ENCODE data around the gene SOX9.

The SOX9 gene

DNA sequence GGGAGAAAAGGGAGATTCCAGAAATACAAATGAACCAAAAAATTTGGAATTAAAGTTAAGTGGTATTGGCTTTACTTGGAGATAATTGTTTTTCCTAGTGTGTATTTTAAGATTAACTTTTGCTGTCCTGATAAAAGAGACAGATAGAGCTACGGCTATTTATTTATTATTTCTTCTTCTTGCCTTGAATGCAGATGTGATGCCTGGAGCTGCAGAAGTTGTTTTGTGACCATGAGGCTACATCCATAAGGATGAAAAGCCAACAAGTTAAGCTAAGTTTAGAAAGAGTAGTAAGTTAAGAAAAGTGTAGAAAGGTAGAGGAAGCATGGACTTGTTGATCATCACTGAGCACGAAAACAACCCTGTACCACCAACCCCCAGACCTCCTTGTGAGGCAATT is 41.7 kb downstream of the SOX9 start:
- DNase-seq (ENCODE audit: low read depth in 2 of 2), result no peak

DNA sequence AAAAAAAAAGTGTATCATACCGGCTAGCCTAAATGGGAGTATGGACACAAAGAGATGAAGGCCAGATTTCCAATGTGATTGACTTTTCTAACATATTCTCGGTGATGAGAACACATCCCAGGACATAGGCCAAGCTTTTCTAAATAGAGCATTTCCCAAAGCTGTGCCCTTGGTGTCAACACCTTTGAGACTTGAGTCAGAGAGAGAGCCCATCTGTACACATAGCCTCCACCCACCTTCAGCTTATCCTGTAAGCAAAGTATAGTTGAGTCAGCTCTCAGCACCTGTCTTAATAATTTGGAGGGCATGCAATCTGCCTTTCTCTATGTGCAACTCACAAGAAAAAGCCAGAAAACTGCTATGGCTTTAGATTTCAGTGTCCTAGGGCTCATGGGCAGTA is 42.7 kb downstream of the SOX9 start:
- DNase-seq (ENCODE audit: low read depth in 2 of 2), result no peak

DNA sequence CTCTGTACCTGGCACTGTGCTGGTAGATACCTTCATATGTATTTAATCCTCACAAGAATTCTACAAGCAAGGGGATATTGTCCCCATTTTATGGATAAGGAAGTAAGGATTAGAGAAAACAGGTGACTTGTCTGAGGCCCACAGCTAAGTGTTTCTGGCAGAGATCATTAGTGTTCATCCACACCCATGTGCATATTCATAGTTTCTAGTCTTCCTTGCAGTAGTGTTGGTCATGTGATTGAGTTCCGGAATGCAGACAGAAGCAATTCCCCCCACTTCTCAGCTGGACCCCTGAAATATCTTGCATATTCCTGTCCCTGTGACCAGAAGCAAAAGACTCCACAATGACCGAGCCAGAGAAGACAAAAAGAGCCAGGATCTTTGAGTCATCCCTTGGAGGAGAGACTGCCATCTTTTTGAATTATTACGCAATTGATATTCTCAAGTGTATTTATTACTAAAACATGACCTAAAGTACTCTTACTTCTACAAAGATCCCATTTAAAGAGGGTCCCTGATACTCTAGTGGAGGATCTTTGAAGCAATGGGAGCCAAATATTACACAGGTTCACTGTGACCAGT is 43.4 kb downstream of the SOX9 start:
- DNase-seq (ENCODE audit: low read depth in 2 of 2), result no peak

DNA sequence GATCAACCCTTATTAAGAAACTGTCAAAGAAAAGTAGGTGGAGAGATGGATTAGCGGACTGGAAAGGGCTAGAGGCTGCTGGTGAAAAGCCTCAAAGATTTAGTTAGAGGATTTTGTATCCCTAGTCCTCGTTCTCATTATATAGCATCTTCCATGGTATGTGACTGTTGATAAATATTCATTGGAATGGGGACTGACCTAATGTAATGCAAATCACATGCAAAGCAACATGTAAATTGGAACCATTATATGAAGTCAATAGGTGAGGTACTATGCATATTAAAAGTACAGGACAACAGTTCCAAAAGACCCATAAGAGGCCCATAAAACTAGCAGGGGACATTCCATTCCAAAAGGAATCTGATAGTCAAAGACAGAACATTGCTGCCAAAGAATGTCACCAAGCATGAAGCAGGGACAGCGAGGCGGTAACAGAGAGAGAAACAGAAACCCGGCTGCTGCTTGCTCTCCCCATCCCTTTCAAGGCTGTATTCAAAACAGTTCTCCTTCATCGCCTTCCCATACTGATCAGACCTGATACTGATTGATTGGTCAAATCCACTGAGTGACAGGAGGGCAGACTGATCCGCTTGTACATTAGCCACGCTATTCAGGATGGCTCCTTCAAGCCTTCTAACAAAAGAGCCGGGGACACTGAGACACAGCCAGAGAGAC is 44.5 kb downstream of the SOX9 start:
- DNase-seq (ENCODE audit: low read depth in 2 of 2), result no peak

DNA sequence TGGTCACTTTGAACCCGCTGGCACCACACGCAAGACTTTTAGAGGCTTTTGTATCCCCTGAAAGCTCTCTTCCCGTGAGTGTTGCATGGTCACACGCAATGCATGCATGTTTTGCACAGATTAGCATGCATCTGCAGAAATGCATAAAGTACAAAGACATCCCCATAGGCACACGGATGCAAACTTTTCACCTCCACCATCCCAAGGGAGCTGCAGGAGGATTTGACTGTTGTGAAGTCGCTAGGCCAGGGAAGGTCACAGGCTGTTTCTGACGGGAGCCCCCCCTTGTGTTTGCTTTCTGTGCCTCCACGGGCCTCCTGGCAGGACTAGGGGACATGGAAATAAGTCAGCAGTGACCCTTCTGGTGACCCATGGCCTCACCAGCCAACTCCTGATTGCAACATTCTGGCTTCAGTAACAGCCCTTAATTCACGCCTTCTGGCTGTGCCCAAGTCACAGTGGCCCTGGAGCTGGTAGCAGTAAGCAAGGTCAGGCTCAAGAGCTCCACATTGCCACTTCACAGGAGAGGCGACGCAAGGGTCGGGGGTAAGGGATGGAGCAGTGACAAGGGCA is 45.1 kb downstream of the SOX9 start:
- DNase-seq (ENCODE audit: low read depth in 2 of 2), result no peak

DNA sequence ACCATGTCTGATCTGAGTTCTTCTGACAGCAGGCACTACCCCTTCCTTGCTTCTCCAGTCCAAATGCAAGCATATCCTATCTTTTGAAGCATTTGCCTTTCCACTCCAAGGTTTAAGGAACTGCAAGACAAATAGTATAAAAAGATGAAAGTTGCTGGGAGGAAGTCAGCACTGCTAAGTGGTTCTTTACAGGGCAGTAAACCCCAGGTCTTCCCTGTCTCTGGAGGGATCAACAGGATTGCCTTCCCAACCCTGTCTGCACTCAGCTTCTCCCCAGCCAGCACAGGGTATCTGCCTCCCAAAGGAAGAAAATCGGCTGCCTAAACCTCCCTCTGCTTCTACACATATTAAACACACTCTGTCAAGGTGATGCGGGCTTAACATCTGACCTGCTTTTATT is 46.8 kb downstream of the SOX9 start:
- DNase-seq (ENCODE audit: low read depth in 2 of 2), result no peak

DNA sequence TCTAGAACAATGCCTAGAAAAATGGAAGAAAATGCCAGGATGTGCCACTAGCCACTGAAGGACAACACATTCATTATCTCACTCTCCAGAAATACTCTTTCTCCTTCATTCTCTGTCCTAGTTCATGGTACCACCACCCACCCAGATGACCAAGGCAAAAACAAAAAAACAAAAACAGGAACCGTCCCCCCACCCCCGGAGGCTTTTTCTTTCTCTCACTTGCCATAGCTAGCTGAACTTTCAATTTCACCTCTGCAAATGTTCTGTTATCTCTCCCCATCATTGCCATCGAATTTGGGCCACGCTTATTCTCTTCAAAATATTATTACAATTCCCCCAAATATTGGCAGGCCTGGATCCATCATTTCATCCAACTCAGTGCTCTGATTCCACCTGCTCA is 49.0 kb downstream of the SOX9 start:
- DNase-seq (ENCODE audit: low read depth in 2 of 2), result no peak

DNA sequence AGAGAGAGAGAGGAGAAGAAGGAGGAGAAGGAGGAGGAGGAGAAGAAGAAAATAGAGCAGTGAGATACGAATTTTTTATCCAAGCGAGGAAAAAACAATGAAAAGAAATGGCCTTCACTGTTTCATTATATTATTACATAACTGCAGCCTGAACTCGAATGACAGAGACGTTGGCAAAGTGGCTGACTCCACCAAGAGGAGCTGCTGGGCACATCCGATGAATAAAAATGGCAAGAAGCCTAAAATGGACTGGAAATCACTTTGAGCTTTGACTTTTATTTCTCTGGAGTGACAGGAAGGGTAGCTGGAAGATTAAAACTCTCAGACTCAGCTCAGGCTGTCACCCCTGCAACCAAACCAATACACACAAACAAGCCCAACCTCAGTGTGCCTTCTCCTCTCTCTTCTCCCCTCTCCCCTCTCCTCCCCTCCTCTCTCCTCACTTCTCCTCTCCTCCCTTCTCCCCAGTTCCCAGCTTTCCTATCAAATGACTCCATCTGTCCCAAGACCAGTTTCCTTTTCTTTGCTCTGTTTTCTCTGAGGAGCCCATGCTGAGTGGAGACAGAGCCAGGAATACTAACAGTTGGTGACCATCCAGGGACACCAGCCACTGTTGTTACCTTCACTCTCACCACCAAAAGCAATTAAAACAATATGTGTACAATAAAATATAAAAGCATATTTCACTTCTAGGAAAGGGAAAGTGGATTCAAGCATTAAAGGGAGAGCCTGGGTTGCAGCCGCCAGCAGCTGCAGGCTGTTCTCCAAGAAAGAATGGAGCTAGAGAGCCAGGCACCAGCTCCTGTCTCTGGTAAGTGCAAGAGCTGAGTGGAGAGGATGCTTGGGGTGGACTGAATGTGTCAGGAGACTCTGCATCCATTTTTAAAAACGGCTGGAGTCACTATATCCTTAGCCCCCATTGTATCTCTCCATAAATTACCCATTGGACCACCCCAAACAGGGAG is 51.2 kb downstream of the SOX9 start:
- no peak for DNase-seq (ENCODE audit: low read depth in 2 of 2)

DNA sequence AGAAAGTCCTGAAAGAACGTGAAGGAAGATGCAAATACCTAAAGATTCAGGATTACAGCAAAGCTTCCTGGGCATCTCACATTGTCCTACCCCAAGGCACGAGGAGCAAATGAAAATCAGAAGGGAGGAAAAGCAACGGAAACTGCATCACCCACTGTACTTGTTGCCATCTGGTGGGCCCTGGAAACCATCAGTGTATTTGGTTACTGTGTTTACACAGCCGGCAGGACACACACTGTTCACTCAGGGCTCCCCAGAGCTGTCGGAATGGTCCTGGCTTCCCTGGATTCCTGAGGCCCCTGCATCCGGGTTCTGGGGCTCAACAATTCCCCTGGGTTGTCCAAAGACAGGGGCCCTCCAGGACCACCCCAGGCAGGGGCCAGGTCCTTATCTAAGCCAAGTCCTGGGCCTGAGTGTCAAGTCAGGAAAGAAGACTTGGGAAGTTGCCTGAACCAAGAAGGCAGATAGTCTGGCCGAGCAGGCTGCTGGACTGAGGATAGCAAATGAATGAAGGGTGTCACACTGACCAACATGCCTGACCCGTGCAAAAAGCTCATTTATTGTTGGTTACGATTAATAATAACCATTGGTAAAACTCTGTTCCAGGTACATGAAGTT is 52.8 kb downstream of the SOX9 start:
- DNase-seq (ENCODE audit: low read depth in 2 of 2), result no peak

DNA sequence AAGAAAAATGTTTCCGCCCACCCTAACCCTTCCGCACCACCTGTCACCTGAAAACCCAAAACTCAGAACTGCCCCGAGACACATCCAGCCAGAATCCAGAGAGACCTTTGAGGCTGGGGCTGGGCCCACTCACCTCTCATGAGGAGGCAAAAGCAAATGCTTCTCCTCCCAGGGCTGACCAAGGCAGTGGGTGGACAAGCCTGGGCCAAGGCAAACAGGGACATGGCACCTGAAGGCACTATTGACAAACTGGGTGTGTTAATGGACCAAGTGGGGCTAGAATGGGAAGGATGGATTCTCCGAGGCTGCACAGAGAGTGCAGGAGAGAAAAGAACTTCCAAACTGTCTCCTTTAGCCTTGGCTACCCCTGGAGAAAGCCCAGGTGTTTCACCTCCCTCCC is 54.4 kb downstream of the SOX9 start:
- no peak for DNase-seq (ENCODE audit: low read depth in 2 of 2)

Data from activated CD8-positive, alpha-beta memory T cell treated with anti-CD3 and anti-CD28 coated beads for 4 hours (primary cell).